Measurements from ENCODE around the gene NARF. TPM values are rescaled to one million over a fixed set of nuclear protein-coding genes. Genes with fewer than 3 reads are reported as not detected.
A peak's percentile ranks its signal among the peaks of the same experiment; 100 is the strongest.

NARF gene
- total RNA-seq, 2 experiments from 2014 or later, result 114 TPM

- H3K9me3 Mint-ChIP-seq (ENCODE audit: low read depth), result no peaks in the 10 kb centered on the region
- ATAC-seq (no peak), DNase-seq (no peak)
- H3K36me3 Mint-ChIP-seq, result peaks cover 41% of the 10 kb centered on the region
- CTCF ChIA-PET, result interaction anchor here (1.4 kb wide), 1 partner anchor 40 kb away, joined by 3 read pairs; the partner anchor contains the start of gene FOXK2
- H3K4me1 Mint-ChIP-seq, result peaks cover 27% of the 10 kb centered on the region
- peak overlapping the region; percentile 60 for H3K27ac Mint-ChIP-seq
- no peak overlapping the region for H3K4me3 Mint-ChIP-seq
- H3K27me3 Mint-ChIP-seq, result no peaks in the 10 kb centered on the region
Measured at GRCh38 chr17:82479602-82480001, 21.1 kb downstream of the NARF start.

GRCh38 chr17:82480318-82480717 is 21.8 kb downstream of the NARF start:
- Mint-ChIP-seq H3K27me3 (no peaks in the 10 kb centered on the region), H3K36me3 (peaks cover 43% of the 10 kb centered on the region), H3K9me3 (ENCODE audit: low read depth) (no peaks in the 10 kb centered on the region), H3K27ac (peak overlapping the region; percentile 49), H3K4me3 (no peak overlapping the region), H3K4me1 (peaks cover 32% of the 10 kb centered on the region)
- ATAC-seq, result no peak
- CTCF ChIA-PET, result interaction anchor here (0.7 to 1.4 kb wide), 2 partner anchors 39 to 112 kb away, joined by 3 to 4 read pairs; partner anchors contain the start of gene FOXK2
- no peak for DNase-seq

GRCh38 chr17:82483204-82483660 is 24.7 kb downstream of the NARF start:
- Mint-ChIP-seq H3K9me3 (ENCODE audit: low read depth) (no peaks in the 10 kb centered on the region), H3K4me3 (no peak overlapping the region), H3K36me3 (peaks cover 52% of the 10 kb centered on the region), H3K4me1 (peaks cover 38% of the 10 kb centered on the region), H3K27ac (no peak overlapping the region), H3K27me3 (no peaks in the 10 kb centered on the region)
- CTCF ChIA-PET, result no interaction called here
- DNase-seq (no peak), ATAC-seq (no peak)

- H3K4me1 Mint-ChIP-seq, result peaks cover 32% of the 10 kb centered on the region
- H3K27ac Mint-ChIP-seq, result no peak overlapping the region
- H3K4me3 Mint-ChIP-seq, result no peak overlapping the region
Measured at GRCh38 chr17:82483836-82484235, 25.3 kb downstream of the NARF start.

GRCh38 chr17:82486231-82487094 is 27.9 kb downstream of the NARF start:
- Mint-ChIP-seq H3K4me1 (peaks cover 23% of the 10 kb centered on the region), H3K27ac (peak overlapping the region; percentile 72), H3K27me3 (no peaks in the 10 kb centered on the region), H3K4me3 (no peak overlapping the region), H3K36me3 (peaks cover 44% of the 10 kb centered on the region), H3K9me3 (ENCODE audit: low read depth) (no peaks in the 10 kb centered on the region)
- CTCF ChIA-PET, result interaction anchor here (0.9 kb wide), 1 partner anchor 32 kb away, joined by 3 read pairs; no protein-coding TSS in a partner anchor
- ATAC-seq (peak; percentile 71), DNase-seq (peak; percentile 70)

More at GRCh38 chr17:82483836-82484235, 25.3 kb downstream of the NARF start:
- no peaks in the 10 kb centered on the region for H3K27me3 Mint-ChIP-seq
- ATAC-seq (no peak), DNase-seq (no peak)
- CTCF ChIA-PET, result no interaction called here
- no peaks in the 10 kb centered on the region for H3K9me3 Mint-ChIP-seq (ENCODE audit: low read depth)
- H3K36me3 Mint-ChIP-seq, result peaks cover 55% of the 10 kb centered on the region

- CTCF ChIA-PET, result no interaction called here
- H3K4me1 Mint-ChIP-seq, result peaks cover 23% of the 10 kb centered on the region
- no peaks in the 10 kb centered on the region for H3K27me3 Mint-ChIP-seq
Measured at GRCh38 chr17:82487910-82488309, 29.4 kb downstream of the NARF start.

GRCh38 chr17:82489117-82489516 is 30.6 kb downstream of the NARF start:
- CTCF ChIA-PET, result no interaction called here
- Mint-ChIP-seq H3K36me3 (peaks cover 30% of the 10 kb centered on the region), H3K27ac (peak overlapping the region; percentile 3), H3K4me3 (no peak overlapping the region), H3K27me3 (no peaks in the 10 kb centered on the region), H3K4me1 (peaks cover 30% of the 10 kb centered on the region), H3K9me3 (ENCODE audit: low read depth) (no peaks in the 10 kb centered on the region)
- DNase-seq, result no peak
- ATAC-seq, result no peak

More at GRCh38 chr17:82487910-82488309, 29.4 kb downstream of the NARF start:
- Mint-ChIP-seq H3K36me3 (peaks cover 36% of the 10 kb centered on the region), H3K4me3 (no peak overlapping the region), H3K9me3 (ENCODE audit: low read depth) (no peaks in the 10 kb centered on the region), H3K27ac (no peak overlapping the region)
- DNase-seq (no peak), ATAC-seq (no peak)

GRCh38 chr17:82489851-82490511 is 31.4 kb downstream of the NARF start:
- no peaks in the 10 kb centered on the region for H3K9me3 Mint-ChIP-seq (ENCODE audit: low read depth)
- H3K36me3 Mint-ChIP-seq, result peaks cover 25% of the 10 kb centered on the region
- no peaks in the 10 kb centered on the region for H3K27me3 Mint-ChIP-seq
- no peak for ATAC-seq
- no peak for DNase-seq
- H3K4me3 Mint-ChIP-seq, result no peak overlapping the region
- CTCF ChIA-PET, result interaction anchor here (1.6 kb wide), 1 partner anchor 8 kb away, joined by 3 read pairs; no protein-coding TSS in a partner anchor
- H3K27ac Mint-ChIP-seq, result peak overlapping the region; percentile 13
- H3K4me1 Mint-ChIP-seq, result peaks cover 34% of the 10 kb centered on the region

GRCh38 chr17:82490512-82491195 is 32.1 kb downstream of the NARF start:
- DNase-seq, result no peak
- peaks cover 34% of the 10 kb centered on the region for H3K4me1 Mint-ChIP-seq
- no peak for ATAC-seq
- H3K27ac Mint-ChIP-seq, result peak overlapping the region; percentile 13
- peaks cover 20% of the 10 kb centered on the region for H3K36me3 Mint-ChIP-seq
- H3K4me3 Mint-ChIP-seq, result no peak overlapping the region
- CTCF ChIA-PET, result interaction anchor here (1.6 kb wide), 1 partner anchor 9 kb away, joined by 3 read pairs; no protein-coding TSS in a partner anchor
- no peaks in the 10 kb centered on the region for H3K9me3 Mint-ChIP-seq (ENCODE audit: low read depth)
- no peaks in the 10 kb centered on the region for H3K27me3 Mint-ChIP-seq

GRCh38 chr17:82491196-82491530 is 32.6 kb downstream of the NARF start:
- Mint-ChIP-seq H3K36me3 (peaks cover 17% of the 10 kb centered on the region), H3K4me1 (peaks cover 34% of the 10 kb centered on the region), H3K9me3 (ENCODE audit: low read depth) (no peaks in the 10 kb centered on the region), H3K27me3 (no peaks in the 10 kb centered on the region), H3K27ac (no peak overlapping the region), H3K4me3 (no peak overlapping the region)
- CTCF ChIA-PET, result interaction anchor here (1.6 kb wide), 1 partner anchor 10 kb away, joined by 3 read pairs; no protein-coding TSS in a partner anchor
- ATAC-seq (no peak), DNase-seq (no peak)

- Mint-ChIP-seq H3K4me1 (peaks cover 34% of the 10 kb centered on the region), H3K36me3 (peaks cover 14% of the 10 kb centered on the region), H3K9me3 (ENCODE audit: low read depth) (no peaks in the 10 kb centered on the region), H3K4me3 (no peak overlapping the region), H3K27ac (no peak overlapping the region), H3K27me3 (no peaks in the 10 kb centered on the region)
- ATAC-seq (no peak), DNase-seq (no peak)
- CTCF ChIA-PET, result interaction anchor here (1.6 kb wide), 1 partner anchor 10 kb away, joined by 3 read pairs; no protein-coding TSS in a partner anchor
Measured at GRCh38 chr17:82491533-82491932, 33.0 kb downstream of the NARF start.

GRCh38 chr17:82492643-82493225 is 34.2 kb downstream of the NARF start:
- Mint-ChIP-seq H3K27me3 (no peaks in the 10 kb centered on the region), H3K9me3 (ENCODE audit: low read depth) (no peaks in the 10 kb centered on the region), H3K4me1 (peaks cover 33% of the 10 kb centered on the region), H3K36me3 (peaks cover 7% of the 10 kb centered on the region), H3K4me3 (no peak overlapping the region), H3K27ac (no peak overlapping the region)
- CTCF ChIA-PET, result interaction anchor here (0.6 to 1.2 kb wide), 2 partner anchors 12 to 35 kb away, joined by 3 to 4 read pairs; no protein-coding TSS in a partner anchor
- DNase-seq (no peak), ATAC-seq (no peak)

Data from activated CD8-positive, alpha-beta memory T cell treated with anti-CD3 and anti-CD28 coated beads, Interleukin-2, amount 10 ng/mL, durations not matched to agents 7 days and 5 days (primary cell).